ENCODE measurements around the gene TOP3A.

Gene TOP3A

GRCh38 chr17:18256351-18256750, 58.4 kb downstream of the TOP3A start:
- DNase-seq: no peak

- DNase-seq: no peak
Observed at GRCh38 chr17:18254888-18255649, 59.7 kb downstream of the TOP3A start.

- DNase-seq: no peak
Observed at GRCh38 chr17:18253947-18254821, 60.6 kb downstream of the TOP3A start.

- DNase-seq: no peak
Observed at GRCh38 chr17:18253187-18253884, 61.5 kb downstream of the TOP3A start.

GRCh38 chr17:18252160-18252559, 62.6 kb downstream of the TOP3A start:
- no peak for DNase-seq

GRCh38 chr17:18251204-18251603, 63.6 kb downstream of the TOP3A start:
- DNase-seq: no peak

- DNase-seq: no peak
Observed at GRCh38 chr17:18250708-18251107, 64.1 kb downstream of the TOP3A start.

- DNase-seq: no peak
Observed at GRCh38 chr17:18250259-18250658, 64.5 kb downstream of the TOP3A start.

- no peak for DNase-seq
Observed at GRCh38 chr17:18248811-18249210, 66.0 kb downstream of the TOP3A start.

- DNase-seq: peak in 44 of 56 donors; percentile 11 to 75 (median 50)
Observed at GRCh38 chr17:18248300-18248731, 66.5 kb downstream of the TOP3A start.

- peak in 37 of 56 donors; percentile 12 to 71 (median 42) for DNase-seq
Observed at GRCh38 chr17:18247613-18248001, 67.2 kb downstream of the TOP3A start.

GRCh38 chr17:18246880-18247612, 67.7 kb downstream of the TOP3A start:
- DNase-seq: peak in 3 of 56 donors; percentile 29 to 56 (median 55)

- DNase-seq: no peak
Observed at GRCh38 chr17:18246109-18246725, 68.6 kb downstream of the TOP3A start.

GRCh38 chr17:18245038-18245776, 69.6 kb downstream of the TOP3A start:
- DNase-seq: no peak

- DNase-seq: no peak
Observed at GRCh38 chr17:18241229-18241871, 73.4 kb downstream of the TOP3A start.

GRCh38 chr17:18240449-18240848, 74.3 kb downstream of the TOP3A start:
- no peak for DNase-seq

GRCh38 chr17:18238299-18238698, 76.5 kb downstream of the TOP3A start:
- DNase-seq: no peak

- no peak for DNase-seq
Observed at GRCh38 chr17:18237461-18237860, 77.3 kb downstream of the TOP3A start.

GRCh38 chr17:18236494-18236893, 78.3 kb downstream of the TOP3A start:
- DNase-seq: no peak

Data from nucleus accumbens (tissue), 56 donors.